GM19238 (cell line): ENCODE data around the gene PPP2R5A.
"Not testable (repeated sequence)": the region's sequence is repeated elsewhere in the genome, so short reads cannot be mapped to it uniquely, and the experiment has no call there.

Source experiments
- DNase-seq: peaks from one replicate; pipeline ENCODE4 v3.0.0; 2011; ENCODE audit warnings: low spot score; ENCODE audit not compliant: insufficient read length

The PPP2R5A gene

DNA sequence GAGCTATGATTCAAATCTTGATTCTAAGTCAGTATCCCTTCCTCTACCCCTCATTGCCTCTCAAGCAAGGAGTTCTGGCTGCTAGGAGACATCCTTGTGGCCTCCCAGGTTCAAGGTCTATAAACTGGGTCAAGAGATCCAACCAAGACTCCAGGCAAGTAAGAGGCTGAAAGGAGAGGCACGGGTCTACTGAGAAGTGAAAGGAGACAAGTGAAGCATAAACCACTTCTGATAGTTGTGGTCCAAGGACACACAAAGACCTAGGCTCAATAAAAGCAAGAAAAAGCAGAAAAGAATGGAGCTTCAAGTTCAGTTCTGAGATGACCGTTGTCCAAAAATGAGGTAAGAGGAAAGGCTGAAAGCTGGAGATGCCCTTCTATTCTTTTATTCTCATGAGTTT is 17.8 kb upstream of the PPP2R5A start:
- DNase-seq: no peak

- DNase-seq: no peak
Observed at GRCh38 chr1:212269306-212269705, 15.9 kb upstream of the PPP2R5A start.

DNA sequence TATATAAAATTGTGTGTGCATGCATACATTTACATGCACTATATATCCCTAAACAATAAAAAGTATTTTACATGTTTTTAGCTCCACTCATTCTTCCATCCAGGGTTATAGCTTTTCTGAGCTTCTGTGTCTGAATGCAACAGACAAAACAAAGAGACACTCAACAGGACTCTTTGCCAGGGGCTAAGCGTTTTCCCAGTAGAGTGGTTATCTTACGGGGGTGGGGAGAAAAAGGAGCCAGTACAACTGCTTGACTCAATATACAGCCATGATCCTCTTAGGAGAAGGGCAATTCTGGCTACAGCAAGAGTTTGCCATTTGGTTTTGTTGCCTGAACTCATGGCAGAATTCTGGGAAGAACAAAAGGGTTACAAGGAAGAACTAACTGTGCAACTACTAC is 14.6 kb upstream of the PPP2R5A start:
- DNase-seq: no peak

GRCh38 chr1:212271234-212271633 is 14.0 kb upstream of the PPP2R5A start:
- no peak for DNase-seq

- DNase-seq: no peak
Observed at GRCh38 chr1:212271823-212272485, 13.3 kb upstream of the PPP2R5A start.

GRCh38 chr1:212281590-212281989 is 3.6 kb upstream of the PPP2R5A start:
- DNase-seq: no peak

DNA sequence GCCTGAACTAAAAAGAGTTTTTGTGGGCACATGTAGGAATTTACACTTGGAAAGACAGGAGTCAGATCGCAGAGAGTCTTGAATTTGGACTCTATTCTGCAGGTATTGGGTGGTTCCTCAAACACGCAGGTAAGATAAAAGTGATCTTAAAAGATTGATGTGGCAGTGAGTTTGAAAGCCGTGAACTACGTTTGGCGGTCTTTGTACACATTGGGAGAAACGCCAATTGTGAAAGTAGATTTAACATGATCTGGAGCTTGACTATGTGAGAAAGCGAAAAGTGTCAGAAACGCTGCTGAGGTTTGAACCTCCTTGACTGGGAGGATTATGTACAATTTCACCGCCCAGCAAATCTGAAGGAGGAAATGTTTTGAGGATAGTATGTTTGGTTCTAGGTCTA is 1.5 kb upstream of the PPP2R5A start:
- DNase-seq: no peak

DNA sequence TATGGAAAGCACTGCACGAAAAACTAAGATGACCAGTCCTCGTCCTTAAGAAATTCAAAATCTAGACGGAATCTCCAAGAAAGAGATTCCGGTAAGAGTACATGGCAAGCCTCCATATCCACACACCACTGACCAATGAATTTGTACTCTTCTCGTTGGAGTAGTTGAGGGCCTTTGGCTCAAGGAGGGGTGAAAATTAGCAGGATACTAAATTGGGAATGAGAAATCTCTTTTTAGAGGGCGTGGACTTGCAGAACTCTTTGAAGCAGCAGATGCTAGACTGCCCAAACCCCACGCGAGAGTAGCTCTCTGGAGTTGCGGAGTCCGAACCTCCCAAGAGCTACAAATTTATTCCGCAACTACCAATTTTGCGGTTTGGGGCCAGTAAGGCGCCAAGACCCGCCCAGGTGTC is 872 bp upstream of the PPP2R5A start:
- no peak for DNase-seq

- peak; percentile 37 for DNase-seq
Observed at GRCh38 chr1:212285685-212286555, 710 bp downstream of the PPP2R5A start.

- no peak for DNase-seq
Observed at GRCh38 chr1:212286556-212287131, 1.4 kb downstream of the PPP2R5A start.

DNA sequence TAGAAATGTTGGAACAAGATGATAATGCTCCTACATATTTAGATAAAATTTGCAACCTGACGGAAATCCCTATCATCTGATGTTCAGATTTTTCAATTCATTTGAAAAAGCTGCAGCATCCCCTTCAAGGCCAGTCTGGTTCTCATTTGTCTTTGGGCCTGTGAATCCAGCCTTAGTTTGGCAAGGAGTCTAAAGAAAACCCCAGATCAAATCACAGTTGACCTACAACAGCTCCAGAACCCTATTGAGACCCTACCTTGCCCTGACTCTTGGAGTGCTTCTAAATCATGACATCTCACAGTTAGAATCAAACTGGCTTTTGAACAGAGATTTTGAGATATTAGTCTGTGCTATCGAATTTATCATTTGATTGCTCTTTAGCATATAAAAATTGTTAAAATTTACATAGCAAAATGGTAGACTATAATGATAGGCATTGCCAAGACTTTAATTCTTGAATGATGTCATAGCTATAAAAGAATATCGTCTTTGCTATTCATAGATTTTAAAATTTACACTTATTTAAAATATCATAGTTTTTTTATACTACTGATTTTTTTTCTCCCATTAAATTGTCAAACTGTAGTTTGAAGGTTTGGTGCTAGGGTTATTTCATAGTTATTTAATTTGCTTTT is 2.2 kb downstream of the PPP2R5A start:
- DNase-seq: no peak

DNA sequence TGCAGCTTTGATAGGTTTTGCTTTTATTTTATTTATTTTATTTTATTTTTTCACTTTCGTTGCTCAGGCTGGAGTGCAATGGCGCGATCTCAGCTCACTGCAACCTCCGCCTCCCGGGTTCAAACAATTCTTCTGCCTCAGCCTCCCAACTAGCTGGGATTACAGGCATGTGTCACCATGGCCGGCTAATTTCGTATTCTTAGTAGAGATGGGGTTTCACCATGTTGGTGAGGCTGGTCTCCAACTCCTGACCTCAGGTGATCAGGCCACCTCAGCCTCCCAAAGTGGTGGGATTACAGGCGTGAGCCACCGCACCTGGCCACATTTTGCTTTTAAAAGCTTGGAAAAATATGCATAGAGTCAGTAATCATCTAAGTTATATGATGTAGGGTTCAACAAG is 2.8 kb downstream of the PPP2R5A start:
- DNase-seq: not testable (repeated sequence)

DNA sequence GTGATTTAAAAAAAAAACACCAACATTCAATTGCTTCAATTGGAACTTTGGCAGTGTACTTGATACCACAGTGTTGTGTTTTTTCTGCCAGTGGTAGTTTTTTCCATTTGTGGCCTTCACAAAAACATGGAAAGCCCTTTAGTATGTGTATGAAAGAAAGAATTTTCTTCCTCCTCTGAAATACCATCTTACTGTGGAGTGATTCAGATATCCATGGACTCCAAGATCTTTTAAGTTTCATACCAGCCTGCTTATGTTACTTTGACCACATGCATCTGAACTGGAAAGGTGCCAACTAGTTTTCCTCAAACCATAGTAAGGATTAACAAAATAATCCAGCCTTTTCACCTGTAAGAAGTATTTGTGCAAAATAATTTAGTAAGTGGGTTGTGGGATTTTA is 3.4 kb downstream of the PPP2R5A start:
- no peak for DNase-seq

GRCh38 chr1:212289262-212290077 is 4.3 kb downstream of the PPP2R5A start:
- DNase-seq: no peak

- DNase-seq: no peak
Observed at GRCh38 chr1:212290608-212291007, 5.4 kb downstream of the PPP2R5A start.

GRCh38 chr1:212291505-212292134 is 6.4 kb downstream of the PPP2R5A start:
- DNase-seq: no peak

DNA sequence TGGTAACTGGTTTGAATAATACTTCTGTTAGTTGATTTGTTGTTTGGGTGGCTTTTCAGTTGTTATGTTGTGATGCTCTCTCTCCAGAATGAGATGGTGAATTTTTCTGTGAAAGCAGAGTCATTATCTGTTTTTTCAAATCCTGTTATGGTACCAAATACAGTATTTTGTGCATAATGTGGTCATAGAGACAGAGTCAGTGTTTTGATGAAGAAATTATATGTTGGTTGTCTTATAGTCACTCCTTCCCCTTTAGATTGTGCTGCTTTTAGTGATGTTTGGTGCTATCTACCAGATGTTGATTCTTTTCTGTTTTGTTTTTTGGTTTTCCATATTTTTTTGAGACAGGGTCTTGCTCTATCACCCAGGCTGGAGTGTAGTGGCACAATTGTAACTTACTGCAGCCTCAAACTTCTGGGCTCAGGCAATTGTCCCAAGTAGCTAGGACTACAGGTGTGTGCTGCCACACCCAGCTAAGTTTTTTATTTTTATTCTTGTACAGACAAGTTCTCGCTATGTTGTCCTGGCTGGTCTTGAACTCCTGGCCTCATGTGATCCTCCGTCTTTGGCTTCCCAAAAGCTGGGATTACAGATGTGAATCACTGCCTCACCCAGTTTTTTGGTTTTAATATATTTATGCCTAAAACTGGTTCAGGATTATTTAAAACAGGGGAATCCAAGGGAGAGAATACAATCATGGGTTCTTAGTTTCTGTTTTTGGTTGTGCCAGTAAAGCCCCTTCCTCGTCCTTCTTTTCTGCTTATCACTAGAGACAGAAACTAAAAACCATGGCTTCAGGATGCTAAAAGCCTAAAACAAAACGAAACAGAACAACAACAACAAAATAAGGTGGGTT is 7.3 kb downstream of the PPP2R5A start:
- DNase-seq: no peak

DNA sequence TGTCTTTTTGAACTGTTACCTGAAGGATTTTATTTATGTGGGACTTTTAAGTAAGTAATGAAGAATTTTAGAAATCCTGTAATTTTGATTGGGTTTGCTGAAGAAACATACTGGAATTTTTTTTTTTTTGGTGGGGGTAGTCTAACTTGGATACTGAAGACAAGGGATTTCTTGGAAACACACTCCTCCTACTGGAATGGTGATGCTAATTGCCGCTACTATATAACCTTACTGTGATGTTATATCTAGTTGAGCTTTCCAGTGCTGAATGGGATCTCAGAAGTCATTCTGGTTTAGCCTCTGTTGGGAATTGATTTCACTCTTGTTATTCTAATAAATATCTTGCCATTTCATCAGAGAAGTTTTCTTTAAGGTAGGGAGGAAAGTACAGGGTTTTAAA is 8.4 kb downstream of the PPP2R5A start:
- no peak for DNase-seq

GRCh38 chr1:212294983-212295382 is 9.8 kb downstream of the PPP2R5A start:
- DNase-seq: no peak

GRCh38 chr1:212295579-212295978 is 10.4 kb downstream of the PPP2R5A start:
- no peak for DNase-seq
